ENCODE measurements around the gene PKM.

PKM gene

DNA sequence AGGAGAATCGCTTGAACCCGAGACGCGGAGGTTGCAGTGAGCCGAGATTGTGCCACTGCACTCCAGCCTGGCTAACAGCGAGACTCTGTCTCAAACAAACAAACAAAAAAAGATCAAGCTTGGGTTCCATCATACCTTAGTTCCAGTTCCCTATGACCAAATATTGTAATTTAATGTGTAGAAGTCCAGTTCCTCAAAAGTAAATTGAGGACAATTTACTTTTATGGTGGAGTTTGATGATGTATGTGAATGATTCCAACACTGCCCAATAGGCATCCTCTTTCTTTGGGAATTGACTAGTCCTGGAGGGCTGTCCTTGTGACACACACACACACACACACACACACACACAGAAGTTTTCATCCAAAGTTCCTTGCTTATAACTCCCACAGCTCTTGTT lies 2.8 kb upstream of the PKM start:
- no peak for DNase-seq

DNA sequence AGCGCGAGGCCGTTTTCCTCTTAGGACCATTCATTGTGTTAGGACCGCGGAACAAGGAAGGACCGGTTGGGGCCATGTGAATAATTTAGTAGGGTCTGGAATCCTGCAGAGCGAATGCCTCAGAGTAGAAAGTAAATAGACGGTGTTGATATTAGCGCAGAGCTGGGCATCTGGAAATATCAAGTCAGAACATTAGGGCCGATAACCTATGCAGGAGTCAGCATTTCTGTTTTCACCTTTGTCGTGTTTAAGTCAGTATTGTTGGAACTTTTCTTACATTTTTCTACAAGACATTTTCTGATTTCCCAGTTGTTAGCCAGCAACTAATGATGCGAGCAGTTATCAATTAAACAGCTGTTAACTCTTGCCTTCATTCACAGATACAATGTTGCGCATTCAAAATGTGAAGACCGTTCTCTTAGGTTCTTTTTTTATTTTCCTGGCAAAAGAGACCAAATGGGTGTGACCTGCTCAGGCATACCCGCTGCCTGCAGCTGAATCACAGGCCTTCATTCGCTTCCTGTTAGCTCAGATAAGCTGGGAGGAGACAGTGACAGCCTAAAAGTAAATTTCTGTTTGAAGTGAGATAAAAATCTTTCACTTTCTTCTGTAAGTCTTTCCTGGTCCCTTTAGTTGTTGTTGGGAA lies 966 bp upstream of the PKM start:
- peak in 1 of 4 experiments; percentile 30 for DNase-seq

- DNase-seq, result peak; percentile 18 to 55 (median 39)
Observed at GRCh38 chr15:72230197-72231065, 559 bp downstream of the PKM start.

DNA sequence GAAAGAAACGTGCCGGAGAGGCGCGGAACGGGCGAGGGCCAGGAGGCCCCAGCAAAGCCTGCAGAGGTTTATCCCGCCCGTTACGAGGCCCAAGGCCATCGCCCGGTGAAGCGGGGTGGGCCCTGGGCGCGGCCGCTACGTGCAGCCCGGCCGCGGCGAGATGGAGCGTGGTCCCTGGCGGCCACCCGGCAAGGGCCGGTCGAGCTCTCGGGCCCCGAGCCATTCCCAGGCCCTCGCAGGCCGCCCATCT lies 1.1 kb downstream of the PKM start:
- DNase-seq, result no peak

DNA sequence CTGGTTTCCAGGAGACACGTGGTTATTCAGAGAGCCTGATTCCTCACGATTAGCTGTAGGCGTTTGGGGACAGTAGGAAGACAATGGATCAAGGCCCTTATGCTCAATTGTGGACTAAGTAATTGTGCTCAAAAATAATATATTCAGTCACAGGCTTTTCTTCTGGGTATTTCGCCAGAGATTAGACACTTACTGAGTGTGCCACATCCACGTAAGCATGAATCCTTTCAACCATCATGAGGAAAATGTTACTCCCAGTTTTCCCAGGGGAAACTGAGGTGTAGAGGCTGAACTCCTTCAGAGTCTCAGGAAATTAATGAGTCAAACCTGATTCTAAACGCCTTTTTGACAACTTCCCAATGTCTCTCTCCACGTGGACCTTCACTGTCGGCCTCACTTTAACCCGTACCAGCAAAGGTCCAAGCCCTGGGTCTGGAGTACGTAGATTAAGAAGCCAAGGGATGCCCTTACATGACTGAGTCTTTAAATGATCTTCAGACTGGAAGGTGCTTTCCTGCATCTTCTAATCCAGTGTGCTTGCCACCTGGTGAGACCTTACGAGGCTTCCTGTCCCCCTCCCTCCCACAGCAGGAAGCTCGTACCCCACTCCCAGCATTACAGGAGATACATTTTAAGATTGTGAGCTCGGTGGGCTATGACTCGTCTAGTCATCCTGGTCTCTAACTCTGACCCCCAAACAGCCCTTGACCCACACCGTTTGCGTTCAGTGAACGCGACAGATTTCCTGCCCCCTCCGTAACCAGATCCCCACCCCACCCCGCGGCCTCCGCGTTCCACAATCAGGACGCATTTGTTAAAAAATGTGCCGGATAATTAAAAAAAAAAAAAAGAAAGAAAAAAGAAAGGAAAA lies 1.7 kb downstream of the PKM start:
- peak in 1 of 4 experiments; percentile 20 for DNase-seq

DNA sequence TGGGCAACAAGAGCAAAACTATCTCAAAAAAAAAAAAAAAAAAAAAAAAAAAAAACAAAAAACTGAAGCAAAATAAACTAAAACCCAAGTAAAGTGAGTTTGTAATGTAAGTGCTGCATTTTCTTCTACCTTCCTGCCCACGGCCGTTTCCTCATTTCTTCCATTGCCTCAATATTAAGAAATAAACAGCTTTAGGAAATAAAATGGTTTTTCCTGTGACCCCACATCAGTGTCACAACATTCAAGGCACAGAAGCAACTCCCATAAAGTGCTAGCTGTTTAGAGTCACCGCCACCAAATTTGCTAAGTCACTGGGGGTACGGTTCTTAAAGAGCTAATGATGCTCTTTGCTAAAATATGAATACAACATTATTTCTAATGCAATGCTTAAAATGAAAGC lies 3.3 kb downstream of the PKM start:
- DNase-seq, result no peak

- DNase-seq, result peak in 2 of 4 experiments; percentile 14 to 39
Observed at GRCh38 chr15:72227192-72227586, 3.8 kb downstream of the PKM start.

DNA sequence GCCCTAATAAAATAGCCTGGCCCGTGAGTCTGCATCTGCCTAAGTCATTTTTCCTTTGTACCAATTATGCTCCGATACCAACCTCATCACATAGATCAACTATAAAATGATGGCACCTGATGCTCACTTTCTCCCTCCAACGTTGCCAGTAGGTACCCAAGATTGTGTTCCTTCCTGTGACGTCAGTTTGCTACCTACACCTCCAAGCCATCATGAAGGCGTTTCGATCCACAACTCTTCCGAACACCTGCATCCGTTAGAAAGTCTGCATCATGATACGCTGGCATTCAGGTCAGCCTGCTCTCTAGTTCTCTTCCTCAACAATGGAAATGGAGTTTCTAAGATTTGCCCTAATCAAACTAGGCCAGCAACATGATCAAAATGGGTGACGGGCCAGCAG lies 7.7 kb downstream of the PKM start:
- no peak for DNase-seq

- DNase-seq, result no peak
Observed at GRCh38 chr15:72222393-72222792, 8.6 kb downstream of the PKM start.

DNA sequence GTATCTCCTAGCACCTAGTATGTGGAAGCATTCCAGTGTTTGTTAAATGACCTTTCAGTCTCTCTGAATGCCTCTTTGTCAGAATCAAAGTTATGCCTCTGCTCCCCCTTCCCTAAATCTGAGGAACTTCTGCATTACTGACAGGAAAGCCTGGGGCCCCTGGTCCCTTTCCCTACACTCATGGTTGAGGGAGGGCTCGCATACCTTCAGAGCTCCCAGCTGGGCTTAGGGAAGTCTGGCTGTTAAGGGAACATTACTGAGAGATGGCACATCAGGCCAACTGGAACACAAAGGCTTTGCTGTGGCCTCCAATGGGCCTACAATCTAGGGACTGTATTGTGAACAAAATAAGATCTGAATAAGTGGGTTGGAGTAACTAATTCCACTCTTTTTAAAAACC lies 10.3 kb downstream of the PKM start:
- no peak for DNase-seq

DNA sequence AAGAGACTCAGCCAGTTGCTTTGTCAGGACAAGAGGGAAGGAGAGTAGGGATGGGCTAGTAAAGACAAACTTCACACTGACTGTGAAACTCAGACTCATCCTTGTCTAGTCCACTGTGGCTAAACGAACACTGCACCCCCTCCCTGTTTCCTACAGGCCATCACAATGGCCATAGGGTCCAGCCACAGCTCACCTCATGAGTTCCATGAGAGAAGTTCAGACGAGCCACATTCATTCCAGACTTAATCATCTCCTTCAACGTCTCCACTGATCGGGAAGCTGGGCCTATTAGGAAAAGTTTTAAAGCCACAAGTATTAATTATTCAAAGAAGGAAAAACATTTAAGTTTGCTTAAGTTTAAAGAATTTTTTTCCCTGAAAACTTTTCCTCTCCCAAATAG lies 13.8 kb downstream of the PKM start:
- no peak for DNase-seq

GRCh38 chr15:72216079-72216478 lies 14.9 kb downstream of the PKM start:
- DNase-seq, result no peak

GRCh38 chr15:72207558-72208085 lies 23.4 kb downstream of the PKM start:
- DNase-seq, result no peak

GRCh38 chr15:72206677-72207000 lies 24.4 kb downstream of the PKM start:
- DNase-seq, result no peak

DNA sequence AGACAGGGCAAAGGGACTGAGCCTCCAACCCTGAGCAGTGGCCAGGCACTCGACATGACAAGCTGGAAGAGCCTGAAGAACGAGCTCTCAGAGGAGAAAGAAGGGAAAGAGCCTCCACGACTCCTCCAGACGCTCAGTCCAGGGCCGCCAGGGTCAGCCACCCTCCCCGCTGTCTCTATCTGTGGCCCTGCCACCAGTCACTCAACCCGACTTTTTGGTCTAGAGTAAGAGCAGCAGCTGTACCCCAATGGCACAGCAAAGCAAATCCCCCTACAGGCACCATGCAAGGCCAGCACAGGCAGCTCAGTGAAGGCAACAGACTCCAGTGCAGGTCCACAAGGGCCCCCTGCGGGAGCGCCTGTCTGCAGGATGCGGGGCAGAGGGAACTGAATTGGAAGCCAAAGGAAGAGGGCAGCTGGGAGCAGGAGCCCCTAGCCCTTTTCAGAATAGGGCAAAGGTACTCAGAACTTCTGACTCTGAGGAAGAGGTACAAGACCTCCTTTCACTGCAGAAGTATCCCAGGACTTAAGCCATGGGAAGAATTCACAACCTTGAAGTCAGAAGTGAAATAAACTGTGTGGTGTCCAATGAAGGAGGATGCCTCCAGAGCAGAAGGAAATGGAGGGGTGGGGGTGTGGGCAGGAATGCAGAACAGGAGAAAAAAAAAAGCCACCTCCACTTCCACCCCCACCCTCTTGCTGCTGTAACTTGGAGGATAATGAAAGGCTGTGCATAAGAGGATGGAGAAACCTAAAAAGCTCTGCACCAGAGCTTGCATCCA lies 24.9 kb downstream of the PKM start:
- no peak for DNase-seq

- no peak for DNase-seq
Observed at GRCh38 chr15:72205273-72205672, 25.7 kb downstream of the PKM start.

GRCh38 chr15:72203507-72203837 lies 27.5 kb downstream of the PKM start:
- no peak for DNase-seq

GRCh38 chr15:72202801-72203506 lies 28.0 kb downstream of the PKM start:
- no peak for DNase-seq

DNA sequence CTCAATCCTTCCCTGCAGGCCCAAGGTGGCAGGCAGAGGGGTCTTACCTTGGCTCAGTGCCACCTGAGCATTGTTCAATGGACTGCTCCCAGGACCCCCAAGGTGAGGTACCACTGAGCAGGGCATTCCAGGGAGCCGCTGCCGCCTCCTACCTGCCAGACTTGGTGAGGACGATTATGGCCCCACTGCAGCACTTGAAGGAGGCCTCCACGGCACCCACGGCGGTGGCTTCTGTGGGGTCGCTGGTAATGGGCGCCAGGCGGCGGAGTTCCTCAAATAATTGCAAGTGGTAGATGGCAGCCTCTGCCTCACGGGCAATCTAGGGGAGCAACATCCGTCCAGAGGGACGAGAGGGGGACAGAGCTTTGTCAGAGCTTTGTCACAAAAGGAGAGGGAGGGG lies 28.7 kb downstream of the PKM start:
- DNase-seq, result no peak

GRCh38 chr15:72201391-72201921 lies 29.5 kb downstream of the PKM start:
- DNase-seq, result no peak

- no peak for DNase-seq
Observed at GRCh38 chr15:72200395-72201237, 30.4 kb downstream of the PKM start.

Measured in activated CD4-positive, CD25-positive, alpha-beta regulatory T cell (primary cell).